HG03095 (cell line): Measurements from ENCODE around the gene CNGA2.

Experiments used
- ATAC-seq: cut with Tn5 transposase; IDR thresholded peaks from one replicate; pipeline ENCODE4 v1.9.1; 2021; ENCODE audit warnings: moderate library complexity; ENCODE audit not compliant: unreplicated experiment

Gene CNGA2

DNA sequence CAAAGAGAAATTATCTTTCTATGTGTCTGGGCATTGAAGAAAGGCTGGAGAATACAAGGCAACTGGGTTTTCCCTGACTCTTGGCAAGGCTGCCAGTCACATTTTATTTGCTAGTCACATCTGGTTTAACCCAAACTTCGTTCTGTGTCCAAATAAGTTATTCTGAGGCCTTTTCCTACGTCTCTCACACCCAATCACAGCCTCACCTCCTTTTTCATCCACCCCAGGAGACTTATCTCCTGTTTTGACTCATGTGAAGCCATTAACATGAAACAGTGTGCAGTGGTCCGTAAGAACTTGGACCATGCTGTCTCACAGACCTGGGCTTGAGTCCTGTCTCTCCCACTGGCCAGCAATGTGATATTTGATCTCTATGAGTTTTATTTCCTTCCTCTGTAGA lies 59.3 kb downstream of the CNGA2 start:
- no peak for ATAC-seq
